Neural progenitor cell (in vitro differentiated cells): ENCODE data around the gene SERINC3. TPM values are rescaled to one million over a fixed set of nuclear protein-coding genes. Genes with fewer than 3 reads are reported as not detected.

Source experiments
- DNase-seq: peaks from one replicate; pipeline ENCODE4 v3.0.0-alpha.2; 2016; ENCODE audit warnings: low spot score
- H2AFZ ChIP-seq: fragments of 200-600 bp; sonication (generic); replicated peaks from 2 replicates; pipeline ENCODE4 v1.6.1; 2016; ENCODE audit warnings: antibody characterized with exemption
- H3F3A ChIP-seq: fragments of 200-600 bp; sonication (generic); 2 replicates; pipeline ENCODE4 v1.6.1; 2016; ENCODE audit warnings: antibody characterized with exemption, low read depth
- H3K27ac ChIP-seq: fragments of 200-600 bp; sonication (generic); 2 replicates; pipeline ENCODE4 v1.5.1; 2016; ENCODE audit warnings: mild to moderate bottlenecking
- H3K27me3 ChIP-seq: fragments of 200-600 bp; sonication (generic); 2 replicates; pipeline ENCODE4 v1.6.1; 2016; ENCODE audit warnings: mild to moderate bottlenecking, moderate library complexity
- H3K36me3 ChIP-seq: fragments of 200-600 bp; sonication (generic); 2 replicates; pipeline ENCODE4 v1.5.1; 2016
- H3K4me1 ChIP-seq: fragments of 200-600 bp; sonication (generic); 2 replicates; pipeline ENCODE4 v1.6.1; 2016; ENCODE audit warnings: mixed run types
- H3K4me2 ChIP-seq: fragments of 200-600 bp; sonication (generic); 2 replicates; pipeline ENCODE4 v1.6.1; 2016
- H3K4me3 ChIP-seq: fragments of 200-600 bp; sonication (generic); 2 replicates; pipeline ENCODE4 v1.5.1; 2016
- H3K79me2 ChIP-seq: fragments of 200-600 bp; sonication (generic); 2 replicates; pipeline ENCODE4 v1.6.1; 2016; ENCODE audit warnings: low read depth
- H3K9ac ChIP-seq: fragments of 200-600 bp; sonication (generic); 2 replicates; pipeline ENCODE4 v1.6.1; 2016
- H3K9me3 ChIP-seq: fragments of 200-600 bp; sonication (generic); 2 replicates; pipeline ENCODE4 v1.5.1; 2016; ENCODE audit warnings: low read depth
- H4K20me1 ChIP-seq: fragments of 200-600 bp; sonication (generic); 2 replicates; pipeline ENCODE4 v1.6.1; 2016; ENCODE audit warnings: low read depth
- H3K27ac Mint-ChIP-seq: 3 replicates; pipeline ENCODE4 v1.8.0; 2021; ENCODE audit warnings: mixed read lengths
- H3K27me3 Mint-ChIP-seq: 2 replicates; pipeline ENCODE4 v1.8.0; 2022; ENCODE audit warnings: low read depth, mild to moderate bottlenecking, inconsistent platforms, moderate library complexity, mixed read lengths; ENCODE audit not compliant: insufficient read depth
- H3K36me3 Mint-ChIP-seq: 3 replicates; pipeline ENCODE4 v1.8.0; 2021; ENCODE audit warnings: mixed read lengths
- H3K4me1 Mint-ChIP-seq: 3 replicates; pipeline ENCODE4 v1.8.0; 2021; ENCODE audit warnings: mixed read lengths
- H3K4me3 Mint-ChIP-seq: 3 replicates; pipeline ENCODE4 v1.8.0; 2021; ENCODE audit warnings: mild to moderate bottlenecking, moderate library complexity, mixed read lengths
- H3K9me3 Mint-ChIP-seq: 3 replicates; pipeline ENCODE4 v1.8.0; 2020; ENCODE audit warnings: mixed read lengths
- EZH2 ChIP-seq: fragments of 200-600 bp; sonication (generic); IDR thresholded peaks from 2 replicates; pipeline ENCODE4 v1.6.1; 2017; ENCODE audit warnings: antibody characterized with exemption, mild to moderate bottlenecking, moderate library complexity
- EZH2phosphoT487 ChIP-seq: fragments of 200-600 bp; sonication (generic); IDR thresholded peaks from 2 replicates; pipeline ENCODE4 v1.6.1; 2017; ENCODE audit warnings: antibody characterized with exemption
- total RNA-seq: library from RNA; depleted of rRNA; stranded (reverse); fragments of >200 nt; gene quantifications from 2 replicates; pipeline ENCODE4 v1.2.3, GENCODE V29; 2015; ENCODE audit warnings: low replicate concordance
- TF ChIP-seq, protein P1 (sequence below): fragments of 200-600 bp; sonication (generic); IDR thresholded peaks from 2 replicates; pipeline ENCODE4 v1.5.1; 2017; ENCODE audit warnings: antibody characterized with exemption, mild to moderate bottlenecking

SERINC3 gene
- total RNA-seq, 1 donor from 2014 or later: 38.8 TPM

DNA sequence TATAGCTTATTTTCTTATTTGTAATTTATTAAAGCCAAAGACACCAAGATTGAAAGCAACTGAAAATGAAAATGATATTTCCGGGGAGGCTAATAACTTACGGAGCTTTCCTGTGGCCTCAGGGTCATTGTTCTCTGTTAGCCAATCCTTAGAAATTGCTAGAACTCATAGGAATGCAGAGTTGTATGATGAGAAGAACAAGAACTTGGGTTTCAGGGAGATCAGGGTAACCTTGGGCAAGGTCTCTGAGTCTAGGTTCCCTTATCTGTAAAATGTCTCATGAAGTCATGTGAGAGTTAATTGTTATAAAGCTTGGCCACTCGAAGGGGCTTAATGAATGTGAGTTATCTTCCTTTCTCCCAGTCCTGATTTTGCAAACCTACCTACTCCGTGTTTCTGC is 20.1 kb upstream of the SERINC3 start:
- H3K27me3 ChIP-seq: no peaks in the 10 kb centered on the region
- peaks cover 35% of the 10 kb centered on the region for H3K79me2 ChIP-seq
- Mint-ChIP-seq H3K36me3 (no peaks in the 10 kb centered on the region), H3K9me3 (no peaks in the 10 kb centered on the region), H3K27ac (no peak overlapping the region), H3K4me3 (no peak overlapping the region), H3K4me1 (peaks cover 3% of the 10 kb centered on the region), H3K27me3 (peaks cover 2% of the 10 kb centered on the region)
- H3K9me3 ChIP-seq: no peaks in the 10 kb centered on the region
- H3F3A ChIP-seq: no peaks in the 10 kb centered on the region
- DNase-seq: no peak
- no peak overlapping the region for H3K27ac ChIP-seq
- H4K20me1 ChIP-seq: peaks cover 8% of the 10 kb centered on the region
- no peak overlapping the region for H3K4me3 ChIP-seq
- no peak overlapping the region for H3K4me2 ChIP-seq
- H3K4me1 ChIP-seq: no peaks in the 10 kb centered on the region
- H2AFZ ChIP-seq: no peak overlapping the region
- H3K9ac ChIP-seq: no peak overlapping the region
- TF ChIP-seq EZH2phosphoT487: no peak
- no peak for TF ChIP-seq EZH2
- TF ChIP-seq, protein P1, sequence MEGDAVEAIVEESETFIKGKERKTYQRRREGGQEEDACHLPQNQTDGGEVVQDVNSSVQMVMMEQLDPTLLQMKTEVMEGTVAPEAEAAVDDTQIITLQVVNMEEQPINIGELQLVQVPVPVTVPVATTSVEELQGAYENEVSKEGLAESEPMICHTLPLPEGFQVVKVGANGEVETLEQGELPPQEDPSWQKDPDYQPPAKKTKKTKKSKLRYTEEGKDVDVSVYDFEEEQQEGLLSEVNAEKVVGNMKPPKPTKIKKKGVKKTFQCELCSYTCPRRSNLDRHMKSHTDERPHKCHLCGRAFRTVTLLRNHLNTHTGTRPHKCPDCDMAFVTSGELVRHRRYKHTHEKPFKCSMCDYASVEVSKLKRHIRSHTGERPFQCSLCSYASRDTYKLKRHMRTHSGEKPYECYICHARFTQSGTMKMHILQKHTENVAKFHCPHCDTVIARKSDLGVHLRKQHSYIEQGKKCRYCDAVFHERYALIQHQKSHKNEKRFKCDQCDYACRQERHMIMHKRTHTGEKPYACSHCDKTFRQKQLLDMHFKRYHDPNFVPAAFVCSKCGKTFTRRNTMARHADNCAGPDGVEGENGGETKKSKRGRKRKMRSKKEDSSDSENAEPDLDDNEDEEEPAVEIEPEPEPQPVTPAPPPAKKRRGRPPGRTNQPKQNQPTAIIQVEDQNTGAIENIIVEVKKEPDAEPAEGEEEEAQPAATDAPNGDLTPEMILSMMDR: no peak
- H3K36me3 ChIP-seq: no peaks in the 10 kb centered on the region

DNA sequence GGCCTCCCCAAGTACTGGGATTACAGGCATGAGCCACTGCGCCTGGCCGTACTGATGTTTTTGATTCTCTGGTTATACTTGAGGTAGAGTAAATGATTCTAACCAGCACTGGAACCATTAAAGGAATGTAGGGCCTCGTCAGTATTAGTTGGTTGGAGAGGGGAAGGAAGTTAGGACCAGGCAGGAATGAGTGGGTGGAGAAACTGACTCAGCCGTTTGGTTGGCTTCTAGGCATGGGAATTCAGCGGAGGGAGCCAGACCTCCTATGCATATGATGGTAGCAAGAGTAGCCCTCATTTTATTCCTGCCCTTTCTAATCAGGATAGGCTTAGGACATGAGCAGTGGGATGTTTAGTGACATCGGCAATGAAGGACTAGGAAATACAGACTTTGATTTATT is 19.0 kb upstream of the SERINC3 start:
- Histone ChIP-seq H3F3A (no peaks in the 10 kb centered on the region), H3K79me2 (peaks cover 33% of the 10 kb centered on the region), H3K36me3 (no peaks in the 10 kb centered on the region), H3K4me1 (no peaks in the 10 kb centered on the region), H3K9me3 (no peaks in the 10 kb centered on the region), H3K27ac (no peak overlapping the region), H3K4me3 (no peak overlapping the region), H3K4me2 (no peak overlapping the region), H2AFZ (no peak overlapping the region), H3K27me3 (no peaks in the 10 kb centered on the region), H4K20me1 (peaks cover 8% of the 10 kb centered on the region), H3K9ac (no peak overlapping the region)
- Mint-ChIP-seq H3K36me3 (no peaks in the 10 kb centered on the region), H3K27ac (no peak overlapping the region), H3K4me1 (peaks cover 3% of the 10 kb centered on the region), H3K27me3 (peaks cover 2% of the 10 kb centered on the region), H3K4me3 (no peak overlapping the region), H3K9me3 (no peaks in the 10 kb centered on the region)
- DNase-seq: no peak
- TF ChIP-seq EZH2phosphoT487: no peak
- TF ChIP-seq, protein P1: no peak
- TF ChIP-seq EZH2: no peak

DNA sequence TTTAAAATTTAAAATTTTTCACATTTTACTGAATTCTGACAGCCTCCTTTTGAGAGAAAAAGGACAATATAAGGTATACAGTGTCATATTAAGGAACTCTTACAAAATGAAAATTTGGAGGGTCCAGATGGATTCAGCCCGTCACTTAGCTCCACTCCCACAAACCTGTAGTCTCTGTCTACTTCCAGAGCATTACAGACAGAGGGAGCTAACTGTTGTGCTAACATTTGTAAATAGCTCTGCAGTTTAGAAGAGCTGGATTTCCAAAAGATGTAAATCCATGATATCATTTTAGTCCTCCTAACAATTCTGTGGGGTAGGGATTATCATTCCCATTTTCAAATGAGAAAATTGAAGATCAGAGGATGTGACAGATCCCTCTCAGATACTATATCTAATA is 16.1 kb upstream of the SERINC3 start:
- no peaks in the 10 kb centered on the region for H3K9me3 Mint-ChIP-seq
- Histone ChIP-seq H3F3A (no peaks in the 10 kb centered on the region), H3K4me2 (no peak overlapping the region), H3K36me3 (no peaks in the 10 kb centered on the region), H2AFZ (no peak overlapping the region), H3K27me3 (no peaks in the 10 kb centered on the region), H3K9ac (no peak overlapping the region), H3K9me3 (no peaks in the 10 kb centered on the region), H3K4me1 (no peaks in the 10 kb centered on the region), H3K79me2 (peaks cover 47% of the 10 kb centered on the region), H3K27ac (no peak overlapping the region), H3K4me3 (no peak overlapping the region), H4K20me1 (peaks cover 8% of the 10 kb centered on the region)
- no peak for DNase-seq
- H3K4me3 Mint-ChIP-seq: no peak overlapping the region
- peaks cover 3% of the 10 kb centered on the region for H3K4me1 Mint-ChIP-seq
- no peaks in the 10 kb centered on the region for H3K36me3 Mint-ChIP-seq
- TF ChIP-seq EZH2phosphoT487 (no peak), EZH2 (no peak)
- TF ChIP-seq, protein P1: no peak
- H3K27me3 Mint-ChIP-seq: peaks cover 2% of the 10 kb centered on the region
- no peak overlapping the region for H3K27ac Mint-ChIP-seq
